Measurements from ENCODE around the gene CCDC177.

- TF ChIP-seq ELF4 (CRISPR knock-in tag; IDR thresholded peaks at IDR 0.05; ENCODE audit: low read depth) (no peak), CTCF (IDR thresholded peaks at IDR 0.05) (no peak), ZNF232 (CRISPR knock-in tag; IDR thresholded peaks at IDR 0.05) (no peak), ZNF416 (CRISPR knock-in tag; IDR thresholded peaks at IDR 0.05) (no peak), ZNF532 (CRISPR knock-in tag; IDR thresholded peaks at IDR 0.05; ENCODE audit: borderline replicate concordance) (no peak), ATF1 (CRISPR knock-in tag; IDR thresholded peaks at IDR 0.05) (no peak), STAT6 (CRISPR knock-in tag; conservative IDR thresholded peaks at IDR 0.05; ENCODE audit: low read depth) (no peak)
- TF ChIP-seq, protein P1, sequence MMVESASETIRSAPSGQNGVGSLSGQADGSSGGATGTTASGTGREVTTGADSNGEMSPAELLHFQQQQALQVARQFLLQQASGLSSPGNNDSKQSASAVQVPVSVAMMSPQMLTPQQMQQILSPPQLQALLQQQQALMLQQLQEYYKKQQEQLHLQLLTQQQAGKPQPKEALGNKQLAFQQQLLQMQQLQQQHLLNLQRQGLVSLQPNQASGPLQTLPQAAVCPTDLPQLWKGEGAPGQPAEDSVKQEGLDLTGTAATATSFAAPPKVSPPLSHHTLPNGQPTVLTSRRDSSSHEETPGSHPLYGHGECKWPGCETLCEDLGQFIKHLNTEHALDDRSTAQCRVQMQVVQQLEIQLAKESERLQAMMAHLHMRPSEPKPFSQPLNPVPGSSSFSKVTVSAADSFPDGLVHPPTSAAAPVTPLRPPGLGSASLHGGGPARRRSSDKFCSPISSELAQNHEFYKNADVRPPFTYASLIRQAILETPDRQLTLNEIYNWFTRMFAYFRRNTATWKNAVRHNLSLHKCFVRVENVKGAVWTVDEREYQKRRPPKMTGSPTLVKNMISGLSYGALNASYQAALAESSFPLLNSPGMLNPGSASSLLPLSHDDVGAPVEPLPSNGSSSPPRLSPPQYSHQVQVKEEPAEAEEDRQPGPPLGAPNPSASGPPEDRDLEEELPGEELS (CRISPR knock-in tag; IDR thresholded peaks at IDR 0.05), result no peak
These were observed 3.8 kb downstream of the CCDC177 start for GRCh38 chr14:69570836-69571330.
